ENCODE measurements around the gene GOLGA5.

DNA sequence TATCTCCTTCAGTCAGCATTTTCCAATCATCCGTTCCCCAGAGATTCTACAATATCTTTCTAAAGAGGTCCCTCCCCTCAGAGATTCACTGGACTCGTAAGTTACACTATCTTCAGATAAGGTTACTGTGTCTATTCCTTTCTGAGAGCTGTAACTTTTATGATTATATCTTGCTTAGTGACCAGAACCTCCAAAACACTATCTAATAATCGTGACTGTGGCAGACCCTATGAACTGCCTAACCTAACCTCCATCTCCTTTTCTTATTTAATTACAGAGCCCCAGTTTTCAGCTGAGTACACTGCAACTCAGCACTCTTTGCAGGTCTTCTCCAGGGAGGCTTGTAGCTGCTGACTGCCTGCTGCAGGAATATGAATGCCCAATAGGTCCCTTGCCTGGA is 90.3 kb downstream of the GOLGA5 start:
- TF ChIP-seq, protein P1, sequence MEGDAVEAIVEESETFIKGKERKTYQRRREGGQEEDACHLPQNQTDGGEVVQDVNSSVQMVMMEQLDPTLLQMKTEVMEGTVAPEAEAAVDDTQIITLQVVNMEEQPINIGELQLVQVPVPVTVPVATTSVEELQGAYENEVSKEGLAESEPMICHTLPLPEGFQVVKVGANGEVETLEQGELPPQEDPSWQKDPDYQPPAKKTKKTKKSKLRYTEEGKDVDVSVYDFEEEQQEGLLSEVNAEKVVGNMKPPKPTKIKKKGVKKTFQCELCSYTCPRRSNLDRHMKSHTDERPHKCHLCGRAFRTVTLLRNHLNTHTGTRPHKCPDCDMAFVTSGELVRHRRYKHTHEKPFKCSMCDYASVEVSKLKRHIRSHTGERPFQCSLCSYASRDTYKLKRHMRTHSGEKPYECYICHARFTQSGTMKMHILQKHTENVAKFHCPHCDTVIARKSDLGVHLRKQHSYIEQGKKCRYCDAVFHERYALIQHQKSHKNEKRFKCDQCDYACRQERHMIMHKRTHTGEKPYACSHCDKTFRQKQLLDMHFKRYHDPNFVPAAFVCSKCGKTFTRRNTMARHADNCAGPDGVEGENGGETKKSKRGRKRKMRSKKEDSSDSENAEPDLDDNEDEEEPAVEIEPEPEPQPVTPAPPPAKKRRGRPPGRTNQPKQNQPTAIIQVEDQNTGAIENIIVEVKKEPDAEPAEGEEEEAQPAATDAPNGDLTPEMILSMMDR (IDR thresholded peaks at IDR 0.05), result no peak
- TF ChIP-seq POLR2A (IDR thresholded peaks at IDR 0.05) (no peak), EP300 (IDR thresholded peaks at IDR 0.05) (no peak)

Measured in tibial nerve (tissue), 4 donors.